Measurements from ENCODE around the gene SMPDL3A. TPM values are rescaled to one million over a fixed set of nuclear protein-coding genes. Genes with fewer than 3 reads are reported as not detected.

The SMPDL3A gene
- total and polyA plus RNA-seq, 9 of the 15 experiments (the other 6 are each of a cell fraction or from before 2014, with no cell fraction given): 0.14 to 0.91 (median 0.54) TPM

GRCh38 chr6:122817358-122817757 is 28.3 kb downstream of the SMPDL3A start:
- intact Hi-C loops (cut with micrococcal nuclease) (no loop called here), in situ Hi-C loops (cut with MboI) (no loop called here)
- Histone ChIP-seq H3K79me2 (ENCODE audit: control insufficient read depth, insufficient read depth, low read length) (no peaks in the 10 kb centered on the region), H3K27ac (ENCODE audit: extremely low read depth, low read depth, low read length) (no peak overlapping the region), H4K20me1 (replicated peaks; ENCODE audit: control insufficient read depth, insufficient read depth, low read length) (no peaks in the 10 kb centered on the region), H3K4me1 (replicated peaks in 1 of 2; ENCODE audit: control insufficient read depth in 2 of 2, insufficient read depth in 2 of 2, low read length in 2 of 2) (0 out of 5 replicates have a peak, but pooled peaks cover 0 to 3% of the 10 kb centered on the region in 2 experiments), H3K4me3 (no peak overlapping the region), H3K9me1 (ENCODE audit: control insufficient read depth, insufficient read depth, low read length) (no peaks in the 10 kb centered on the region), H3K36me3 (ENCODE audit: control insufficient read depth, insufficient read depth, low read length) (no peaks in the 10 kb centered on the region), H3K27me3 (ENCODE audit: control insufficient read depth in 2 of 2, insufficient read depth in 2 of 2, low read length in 2 of 2) (no peaks in the 10 kb centered on the region), H3K9ac (ENCODE audit: insufficient read depth in 1 of 2, low read depth in 2 of 2, low read length in 2 of 2) (no peak overlapping the region), H3K4me2 (ENCODE audit: insufficient read depth, low read length) (no peak overlapping the region), H2AFZ (ENCODE audit: low read depth, low read length) (peak overlapping the region; percentile 62; the same call in 1 of the 2 replicates), H3K9me3 (replicated peaks; ENCODE audit: control insufficient read depth, insufficient read depth, low read depth, low read length) (no peaks in the 10 kb centered on the region)
- ATAC-seq (no peak), DNase-seq (ENCODE audit: extremely low read depth in 1 of 4, low spot score in 3 of 4) (no peak), FAIRE-seq (no peak)
- 19% methylated on average over 2 of the region's 2 CpGs for WGBS (ENCODE audit: insufficient coverage, low coverage, missing lambda C conversion rate)
- no peak for TF ChIP-seq NUFIP1 (IDR thresholded peaks at IDR 0.05; ENCODE audit: partially characterized antibody)
- no peak for TF ChIP-seq TBL1XR1 (IDR thresholded peaks at IDR 0.05; ENCODE audit: low read length in 2 of 2)
- TF ChIP-seq ZNF830 (CRISPR knock-in tag; IDR thresholded peaks at IDR 0.05): no peak
- no peak for TF ChIP-seq ARHGAP35 (IDR thresholded peaks at IDR 0.05; ENCODE audit: partially characterized antibody)
- TF ChIP-seq HDAC1 (IDR thresholded peaks at IDR 0.05): no peak
- TF ChIP-seq CEBPG (CRISPR knock-in tag; IDR thresholded peaks at IDR 0.05): no peak
- TF ChIP-seq CEBPG (tag; conservative IDR thresholded peaks at IDR 0.05 in 1 of 2, IDR thresholded peaks at IDR 0.05 in 1 of 2): no peak
- TF ChIP-seq RBM14 (IDR thresholded peaks at IDR 0.05; ENCODE audit: borderline replicate concordance, insufficient read depth, low read depth, low read length): no peak
- TF ChIP-seq NR4A1 (CRISPR knock-in tag; IDR thresholded peaks at IDR 0.05): no peak
- no peak for TF ChIP-seq NR4A1 (tag; IDR thresholded peaks at IDR 0.05)
- no peak for TF ChIP-seq RBFOX2 (IDR thresholded peaks at IDR 0.05; ENCODE audit: low read depth, low read length)
- TF ChIP-seq ZBTB17 (CRISPR knock-in tag; IDR thresholded peaks at IDR 0.05): no peak
- no peak for TF ChIP-seq ZNF77 (CRISPR knock-in tag; IDR thresholded peaks at IDR 0.05)
- TF ChIP-seq SIX5 (IDR thresholded peaks at IDR 0.05; ENCODE audit: borderline replicate concordance in 1 of 2, insufficient read depth in 1 of 2, low read depth in 1 of 2, low read length in 2 of 2): no peak
- TF ChIP-seq ZNF785 (CRISPR knock-in tag; IDR thresholded peaks at IDR 0.05): no peak
- TF ChIP-seq, protein P1, sequence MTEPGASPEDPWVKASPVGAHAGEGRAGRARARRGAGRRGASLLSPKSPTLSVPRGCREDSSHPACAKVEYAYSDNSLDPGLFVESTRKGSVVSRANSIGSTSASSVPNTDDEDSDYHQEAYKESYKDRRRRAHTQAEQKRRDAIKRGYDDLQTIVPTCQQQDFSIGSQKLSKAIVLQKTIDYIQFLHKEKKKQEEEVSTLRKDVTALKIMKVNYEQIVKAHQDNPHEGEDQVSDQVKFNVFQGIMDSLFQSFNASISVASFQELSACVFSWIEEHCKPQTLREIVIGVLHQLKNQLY (CRISPR knock-in tag; conservative IDR thresholded peaks at IDR 0.05): no peak
- BruUV-seq (replicated peaks): no TSS peak
- CTCF ChIA-PET (ENCODE audit: low intra/inter-chr PET ratio): no interaction called here
- POLR2A ChIA-PET: no interaction called here
